Right renal pelvis (tissue), 4 donors: ENCODE measurements around the gene AIFM2. TPM values are rescaled to one million over a fixed set of nuclear protein-coding genes. Genes with fewer than 3 reads are reported as not detected.

Experiments used
- DNase-seq, 4 donors: peaks; one replicate each; pipeline ENCODE4 v3.0.0-alpha.2; 2013; ENCODE audit warnings: low read depth in 4 of 4, low spot score in 3 of 4, missing footprints in 1 of 4
- polyA plus RNA-seq, 4 donors: library from polyadenylated mRNA; unstranded; fragments of 120-200 nt; gene quantifications; one replicate each; pipeline ENCODE4 v1.2.1, GENCODE V29; 2013; ENCODE audit not compliant: insufficient read length in 4 of 4

Gene AIFM2
- polyA plus RNA-seq, 4 donors, result 4.3 to 5.8 (median 5.2) TPM

DNA sequence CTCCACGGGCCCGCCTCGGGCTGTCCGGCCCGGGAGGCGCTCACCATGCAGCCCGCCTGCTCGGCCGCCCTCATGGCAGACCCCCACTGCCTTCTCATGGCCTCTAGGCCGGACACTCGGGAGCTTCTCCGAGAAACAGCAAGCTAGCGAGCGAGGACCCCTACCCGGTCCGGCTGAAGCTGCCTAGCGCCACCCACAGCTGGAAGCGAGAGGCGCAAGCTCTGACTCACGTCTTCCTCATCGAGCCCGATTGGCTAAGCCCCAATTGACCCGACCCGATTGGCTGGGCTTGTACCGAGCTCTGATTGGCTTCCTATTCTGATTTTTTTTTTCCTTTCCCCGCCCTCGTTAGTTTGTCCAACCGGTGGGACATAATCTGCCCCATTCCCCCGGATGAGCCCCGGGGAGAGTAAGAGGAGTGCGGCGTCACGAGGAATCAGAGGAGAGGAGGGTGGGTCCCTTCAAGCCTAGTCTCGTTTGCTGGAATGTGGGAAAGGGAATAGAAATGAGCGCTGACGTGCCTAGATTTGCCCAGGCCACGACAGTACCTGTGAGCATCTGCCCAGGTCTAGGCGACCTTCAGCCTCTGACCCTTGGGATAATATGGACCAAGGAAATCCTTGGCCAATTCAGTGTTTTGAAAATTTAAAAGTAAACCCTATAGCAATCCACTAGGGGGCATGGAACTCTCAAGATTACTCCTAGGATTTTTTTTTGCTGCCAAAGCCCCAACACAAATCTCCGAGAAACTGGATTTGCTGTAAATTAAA lies 14.0 kb upstream of the AIFM2 start, which contains the start of gene TYSND1:
TYSND1 (minus strand) TSS at position 212 of the 770 bp plus-strand sequence; CDS start at position 98, 114 bp downstream.
- peak; percentile 95 to 98 (median 97) for DNase-seq

GRCh38 chr10:70145666-70146488 lies 13.3 kb upstream of the AIFM2 start:
- DNase-seq, result peak; percentile 35 to 55 (median 44)

DNA sequence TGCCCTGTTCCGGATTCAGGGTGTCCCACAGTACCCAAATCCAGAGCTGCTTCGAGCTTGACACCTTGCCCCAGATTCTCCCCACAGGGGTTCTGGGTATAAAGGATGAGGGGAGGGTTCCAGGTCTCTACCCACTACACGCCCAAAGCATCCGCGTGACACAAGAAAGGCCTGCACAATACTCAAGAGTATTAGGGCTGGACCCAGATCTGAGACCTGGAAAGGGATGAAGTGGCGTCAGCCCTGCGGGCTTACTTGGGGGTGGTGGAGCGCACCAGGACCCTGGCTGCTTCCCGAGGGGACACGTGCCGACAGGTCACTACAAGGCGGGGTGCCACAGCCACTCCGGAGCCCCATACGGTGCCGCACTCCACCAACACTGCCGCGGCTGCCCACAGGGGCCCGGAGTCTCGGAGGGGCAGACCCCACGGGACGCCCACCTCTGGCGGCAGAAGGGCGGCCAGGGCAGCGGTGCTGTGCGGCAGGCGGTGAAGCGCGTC lies 12.6 kb upstream of the AIFM2 start:
- DNase-seq, result no peak

DNA sequence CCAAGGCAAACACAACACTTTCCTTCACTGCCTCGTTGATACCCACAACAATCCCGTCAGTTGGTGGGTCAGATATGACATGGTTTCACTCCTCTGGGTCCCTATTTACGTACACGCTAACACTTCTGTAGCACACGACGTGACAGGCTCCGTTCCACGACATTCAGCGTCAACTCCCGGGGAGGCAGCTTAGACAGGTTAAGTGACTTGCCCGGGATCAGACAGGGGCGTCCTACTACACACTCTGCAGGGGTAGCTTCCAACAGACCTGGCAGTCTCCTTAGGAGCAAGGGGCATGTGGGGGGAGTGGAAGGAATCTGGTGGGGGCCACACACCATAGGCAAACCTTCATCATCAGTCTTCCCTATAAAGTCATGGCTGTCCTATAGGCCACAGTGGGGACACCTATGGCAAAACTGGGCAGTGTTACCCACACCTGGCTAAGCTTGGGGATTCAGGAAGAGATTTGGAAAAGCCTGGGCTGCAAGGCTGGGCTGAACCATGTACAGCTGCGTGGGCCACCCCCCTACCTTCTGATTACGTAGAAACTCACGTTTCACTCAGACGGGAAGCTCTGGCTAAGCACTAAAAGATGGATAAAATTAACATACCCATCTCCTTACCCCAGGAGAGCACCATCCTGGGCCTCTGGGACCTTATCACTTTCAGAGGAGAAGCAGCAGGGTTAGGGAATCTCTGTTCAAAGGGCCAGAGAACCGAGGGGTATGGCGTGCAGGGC lies 11.9 kb upstream of the AIFM2 start:
- DNase-seq, result no peak

- DNase-seq, result no peak
These were observed 9.9 kb upstream of the AIFM2 start for GRCh38 chr10:70142555-70142954.

DNA sequence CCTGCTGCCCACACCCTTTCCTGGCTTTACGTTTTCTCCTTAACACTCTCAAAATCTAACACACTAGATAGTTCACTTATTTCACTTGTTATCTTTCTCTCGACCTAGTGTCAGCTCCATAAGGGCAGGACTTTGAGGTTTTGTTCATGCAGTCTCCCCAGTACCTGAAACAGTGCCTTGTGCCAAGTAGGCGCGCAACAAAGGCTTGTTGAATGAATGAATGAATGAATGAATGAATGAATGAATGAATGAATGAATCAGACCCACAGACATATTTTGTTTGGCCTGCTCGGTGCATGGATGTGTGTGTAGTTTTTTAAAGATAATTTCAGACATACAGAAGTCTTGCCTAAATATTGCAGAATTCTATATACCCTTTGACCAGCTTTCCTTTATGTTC lies 7.7 kb upstream of the AIFM2 start:
- DNase-seq, result no peak

- no peak for DNase-seq
These were observed 7.3 kb upstream of the AIFM2 start for GRCh38 chr10:70139997-70140250.

- no peak for DNase-seq
These were observed 6.7 kb upstream of the AIFM2 start for GRCh38 chr10:70139151-70139996.

GRCh38 chr10:70137927-70138883 lies 5.6 kb upstream of the AIFM2 start:
- DNase-seq, result no peak

GRCh38 chr10:70137135-70137534 lies 4.5 kb upstream of the AIFM2 start:
- DNase-seq, result no peak

DNA sequence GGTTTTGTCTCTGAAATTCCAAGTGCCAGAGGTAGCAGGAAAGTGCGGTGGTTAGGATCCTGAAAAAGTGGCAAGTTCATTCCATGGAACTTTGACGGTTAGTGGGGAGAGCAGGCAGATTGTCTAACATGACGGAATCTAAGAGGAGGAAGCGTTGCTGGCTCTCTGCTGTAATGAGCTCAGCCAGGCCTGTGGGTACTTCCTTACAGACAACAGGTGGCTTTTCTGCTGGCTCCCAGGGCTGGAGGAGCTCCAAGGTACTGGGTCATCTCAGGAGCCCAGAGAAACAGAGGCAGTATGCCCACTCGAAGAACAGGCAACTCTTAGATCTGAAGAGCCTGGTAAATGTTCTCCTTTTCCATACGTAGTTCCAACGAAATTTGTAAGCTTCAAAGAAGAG lies 3.1 kb upstream of the AIFM2 start:
- DNase-seq, result no peak

DNA sequence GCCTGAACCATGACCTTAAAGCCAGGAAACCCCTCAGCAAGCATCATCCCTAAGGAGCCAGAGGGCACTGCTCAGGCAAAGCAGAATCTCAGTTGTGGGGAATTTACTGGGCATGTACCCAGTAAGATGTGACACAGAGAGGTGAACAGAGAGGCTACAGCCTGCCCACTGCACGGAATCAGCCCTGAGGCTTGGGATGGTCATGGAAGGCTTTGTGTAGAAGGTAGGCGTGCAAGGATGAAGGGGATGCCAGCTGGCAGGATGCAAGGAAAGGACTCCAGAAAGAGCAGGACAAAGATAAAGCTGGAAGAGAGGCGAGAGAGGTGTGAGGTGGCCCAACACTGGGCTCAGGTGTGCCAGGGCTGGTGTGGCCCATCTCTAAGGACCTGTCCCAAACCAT lies 2.4 kb upstream of the AIFM2 start:
- no peak for DNase-seq

DNA sequence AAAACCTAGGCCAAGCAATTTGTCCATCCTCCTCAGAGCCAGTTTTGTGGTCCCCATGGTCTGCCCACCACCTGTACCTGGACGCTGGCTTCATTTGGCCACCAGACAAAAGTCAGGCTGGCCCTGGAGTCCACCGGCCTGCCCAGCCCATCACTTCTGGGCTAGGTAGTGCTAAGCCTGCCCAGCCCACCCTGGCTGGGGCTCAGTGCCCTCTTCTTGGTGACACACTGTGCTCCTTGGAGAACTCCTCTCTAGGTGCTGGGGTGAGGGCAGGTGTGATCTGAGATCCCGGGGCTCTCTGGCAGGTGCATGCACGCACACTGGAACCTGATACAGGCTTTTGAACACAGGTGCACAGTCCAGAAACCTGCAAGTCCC lies 1.1 kb downstream of the AIFM2 start:
- DNase-seq, result no peak

DNA sequence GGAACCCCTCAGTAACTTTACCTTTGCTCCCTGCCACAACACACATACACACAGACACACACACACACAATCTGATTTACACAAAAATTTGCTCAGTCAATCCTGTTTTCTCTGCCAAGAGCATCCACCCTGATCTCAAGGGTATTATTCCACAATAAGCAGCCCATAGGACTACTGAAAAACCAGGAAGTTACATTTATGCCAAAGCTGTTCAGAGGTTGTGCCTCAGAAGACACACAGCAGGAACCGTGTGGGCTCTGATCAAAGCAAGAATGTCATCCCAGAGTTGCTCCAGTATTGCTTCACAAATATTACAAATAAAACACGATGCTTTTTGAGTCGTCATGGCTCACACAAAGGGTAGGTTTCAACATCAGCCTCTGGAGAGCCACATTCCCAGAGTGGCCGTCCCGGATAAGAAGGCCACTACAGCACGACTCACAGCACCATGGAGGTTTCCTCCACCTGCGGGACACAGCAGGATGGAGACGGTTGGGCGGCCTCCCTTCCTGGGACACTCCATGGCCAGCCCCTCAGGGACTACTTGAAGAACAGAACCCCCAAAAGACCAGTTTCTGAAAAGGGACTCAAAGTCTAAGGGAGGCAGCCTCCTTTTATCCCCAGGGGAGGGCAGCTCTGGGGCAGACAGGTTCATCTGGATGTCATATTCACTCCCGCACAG lies 1.6 kb downstream of the AIFM2 start:
- no peak for DNase-seq

GRCh38 chr10:70126700-70127395 lies 5.8 kb downstream of the AIFM2 start:
- DNase-seq, result no peak

- no peak for DNase-seq
These were observed 6.6 kb downstream of the AIFM2 start for GRCh38 chr10:70125918-70126552.

- no peak for DNase-seq
These were observed 7.7 kb downstream of the AIFM2 start for GRCh38 chr10:70124918-70125317.

- DNase-seq, result no peak
These were observed 8.2 kb downstream of the AIFM2 start for GRCh38 chr10:70124415-70124814.
